ENCODE data around the gene ATG16L2. TPM values are rescaled to one million over a fixed set of nuclear protein-coding genes. Genes with fewer than 3 reads are reported as not detected.

ATG16L2 gene, protein sequence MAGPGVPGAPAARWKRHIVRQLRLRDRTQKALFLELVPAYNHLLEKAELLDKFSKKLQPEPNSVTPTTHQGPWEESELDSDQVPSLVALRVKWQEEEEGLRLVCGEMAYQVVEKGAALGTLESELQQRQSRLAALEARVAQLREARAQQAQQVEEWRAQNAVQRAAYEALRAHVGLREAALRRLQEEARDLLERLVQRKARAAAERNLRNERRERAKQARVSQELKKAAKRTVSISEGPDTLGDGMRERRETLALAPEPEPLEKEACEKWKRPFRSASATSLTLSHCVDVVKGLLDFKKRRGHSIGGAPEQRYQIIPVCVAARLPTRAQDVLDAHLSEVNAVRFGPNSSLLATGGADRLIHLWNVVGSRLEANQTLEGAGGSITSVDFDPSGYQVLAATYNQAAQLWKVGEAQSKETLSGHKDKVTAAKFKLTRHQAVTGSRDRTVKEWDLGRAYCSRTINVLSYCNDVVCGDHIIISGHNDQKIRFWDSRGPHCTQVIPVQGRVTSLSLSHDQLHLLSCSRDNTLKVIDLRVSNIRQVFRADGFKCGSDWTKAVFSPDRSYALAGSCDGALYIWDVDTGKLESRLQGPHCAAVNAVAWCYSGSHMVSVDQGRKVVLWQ
- 3.4 and 3.6 TPM in 2 replicates for total RNA-seq

DNA sequence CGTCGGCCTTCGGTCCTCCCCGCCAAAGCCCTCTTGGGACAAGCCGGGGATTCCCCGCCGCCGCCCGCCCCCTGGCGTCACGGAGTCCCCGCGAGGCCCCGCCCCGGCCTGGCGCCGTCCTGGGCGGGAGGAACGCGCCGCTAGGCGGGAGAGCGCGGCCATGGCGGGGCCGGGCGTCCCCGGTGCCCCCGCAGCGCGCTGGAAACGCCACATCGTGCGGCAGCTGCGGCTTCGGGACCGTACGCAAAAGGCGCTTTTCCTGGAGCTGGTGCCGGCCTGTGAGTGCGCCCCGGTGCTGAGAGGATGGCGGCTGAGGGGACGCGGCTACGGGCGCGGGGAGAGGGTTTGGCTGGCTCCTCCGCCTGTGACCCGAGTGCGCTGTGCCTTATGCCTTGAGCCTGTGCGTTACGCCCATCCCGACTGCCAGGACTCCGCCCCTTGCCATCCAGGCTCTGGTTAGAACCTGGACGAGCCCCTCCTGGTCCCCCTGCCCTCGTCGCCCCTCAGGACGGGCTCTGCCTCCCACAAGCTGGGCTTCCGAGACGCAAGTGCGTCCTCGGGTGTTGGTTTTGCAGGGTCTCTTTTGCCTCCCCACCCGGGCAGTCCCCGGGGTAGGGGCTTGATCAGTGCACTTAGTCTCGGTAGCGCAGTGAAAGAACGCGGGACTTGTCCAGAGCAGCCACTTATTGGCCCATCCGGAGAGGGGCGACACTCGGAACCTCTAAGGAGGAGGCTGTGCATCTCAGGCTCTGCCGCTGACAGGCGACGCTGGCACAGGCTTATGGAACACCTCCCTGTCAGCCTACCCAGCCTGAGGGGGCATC lies at the start of gene ATG16L2:
Gene ATG16L2 (plus strand): TSS at position 126 of the 824 bp plus-strand sequence. CDS start 35 bp downstream, at position 161.

DNA sequence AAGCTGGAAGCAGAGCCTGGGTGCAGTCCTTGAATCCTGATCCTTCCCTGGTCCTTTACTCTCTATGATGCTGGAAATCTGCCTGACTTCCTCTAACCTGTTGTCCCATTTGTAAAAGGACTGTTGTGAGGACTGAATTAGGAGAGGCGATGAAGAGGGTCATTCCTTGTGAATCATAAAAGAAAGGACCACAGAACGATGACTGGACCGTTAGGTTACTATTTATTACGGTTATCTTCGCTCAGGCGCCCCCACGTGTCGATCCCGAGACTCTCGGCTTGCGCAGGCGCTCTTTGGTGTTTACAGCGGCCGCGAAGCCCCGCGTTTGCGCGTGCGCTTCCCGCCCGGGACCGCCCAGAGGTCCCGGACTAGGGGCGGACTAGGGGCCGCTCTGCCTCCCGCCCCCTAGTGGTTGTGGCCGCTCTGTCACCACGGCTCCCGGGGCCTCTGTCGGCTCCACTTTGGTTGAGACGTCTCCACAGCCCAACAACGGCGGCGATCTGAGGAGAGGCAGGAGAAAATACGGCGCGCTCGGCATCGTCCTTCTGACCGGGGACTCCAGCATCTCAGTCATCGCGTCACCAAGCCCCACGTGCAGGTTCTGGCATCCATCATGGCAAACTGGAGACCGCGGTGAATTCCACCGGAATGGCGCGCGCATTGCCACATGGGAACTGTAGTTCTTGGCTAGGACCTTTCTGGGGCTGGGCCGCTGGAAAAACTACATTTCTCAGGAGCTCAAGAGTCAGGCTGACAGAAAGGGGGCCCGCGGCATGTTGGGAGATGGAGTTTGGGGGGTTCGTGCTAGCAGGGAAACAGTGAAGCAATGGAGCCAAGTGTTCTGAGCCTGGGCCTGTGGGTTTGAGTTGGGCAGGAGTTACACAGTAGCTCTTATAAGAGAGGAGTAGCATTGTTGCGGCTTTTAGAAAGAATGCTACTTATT lies 20.5 kb upstream of the ATG16L2 start, which contains the start of gene STARD10:
Gene STARD10 (minus strand): TSS at position 623 of the 943 bp plus-strand sequence. CDS start 12,866 bp downstream, outside the sequence.

Other genes with a start within 250 kb of the ATG16L2 start
- gene PDE2A, start 140.0 kb upstream of the ATG16L2 start, total RNA-seq, result 3.6 and 4.3 TPM in 2 replicates
- gene ARAP1, start 62.0 kb upstream of the ATG16L2 start, total RNA-seq, result 121 and 136 TPM in 2 replicates
- 5.4 and 6.6 TPM in 2 replicates for gene STARD10, start 20.4 kb upstream of the ATG16L2 start, total RNA-seq